CD4-positive, alpha-beta T cell treated with Interleukin-4 for 4 hours (primary cell): ENCODE data around the gene CD48.
"Not testable (repeated sequence)": the region's sequence is repeated elsewhere in the genome, so short reads cannot be mapped to it uniquely, and the experiment has no call there.

ENCODE experiments used
- DNase-seq: peaks from one replicate; pipeline ENCODE4 v3.0.0-alpha.2; 2020

CD48 gene

GRCh38 chr1:160741612-160742348, 30.2 kb upstream of the CD48 start:
- DNase-seq = no peak

- DNase-seq = no peak
Measured at GRCh38 chr1:160741092-160741501, 29.5 kb upstream of the CD48 start.

DNA sequence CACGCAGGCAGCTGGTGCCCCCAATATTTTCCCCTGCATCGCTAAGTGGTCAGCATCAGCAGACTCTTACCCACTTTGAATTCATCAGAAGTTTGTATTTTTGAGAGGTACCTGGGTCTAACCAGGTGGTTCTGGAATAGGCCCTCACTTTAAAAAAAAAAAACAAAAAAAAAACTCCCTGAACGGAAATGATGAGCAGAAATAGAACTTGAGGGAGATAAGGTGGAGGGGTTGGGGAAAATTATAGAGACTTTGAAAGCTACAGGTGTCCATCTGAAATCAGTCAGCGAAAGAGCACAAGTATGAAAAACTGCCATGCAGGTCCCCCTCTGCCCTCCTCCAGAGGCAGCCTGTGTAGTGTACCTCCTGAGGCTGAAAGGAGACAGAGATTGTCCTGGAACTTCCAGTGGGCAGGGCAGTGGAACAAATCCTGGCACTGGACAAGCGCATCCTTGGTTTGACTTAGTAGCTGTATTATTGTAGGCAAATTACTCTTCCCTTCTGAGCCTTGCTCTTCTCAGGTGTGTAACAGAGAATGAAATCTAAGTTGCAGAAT, 28.6 kb upstream of the CD48 start:
- DNase-seq = no peak

- peak; percentile 70 for DNase-seq
Measured at GRCh38 chr1:160739098-160739511, 27.5 kb upstream of the CD48 start, which contains the start of gene SLAMF7. SLAMF7 (plus strand) TSS chr1:160739247; CDS start chr1:160739302, 55 bp downstream.

GRCh38 chr1:160738271-160738670, 26.6 kb upstream of the CD48 start:
- DNase-seq = no peak

DNA sequence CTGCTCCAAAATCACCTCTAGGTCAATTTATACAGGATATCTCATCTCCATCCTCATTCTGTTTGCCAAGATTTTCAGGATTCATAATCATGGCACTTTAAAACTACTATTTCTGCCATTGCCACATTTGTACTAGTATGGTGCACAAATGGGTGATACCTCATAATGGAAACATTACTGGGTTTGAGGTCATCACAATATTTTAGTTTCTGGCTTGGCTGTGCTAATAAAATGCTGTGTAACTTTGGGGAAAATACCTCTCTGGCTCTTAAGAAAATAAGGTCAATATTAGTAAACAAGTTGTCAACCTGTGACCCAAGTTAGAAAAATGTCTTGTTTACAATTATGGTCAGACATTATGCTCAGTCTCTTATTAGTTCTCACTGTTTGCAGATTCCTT, 22.7 kb upstream of the CD48 start:
- no peak for DNase-seq

DNA sequence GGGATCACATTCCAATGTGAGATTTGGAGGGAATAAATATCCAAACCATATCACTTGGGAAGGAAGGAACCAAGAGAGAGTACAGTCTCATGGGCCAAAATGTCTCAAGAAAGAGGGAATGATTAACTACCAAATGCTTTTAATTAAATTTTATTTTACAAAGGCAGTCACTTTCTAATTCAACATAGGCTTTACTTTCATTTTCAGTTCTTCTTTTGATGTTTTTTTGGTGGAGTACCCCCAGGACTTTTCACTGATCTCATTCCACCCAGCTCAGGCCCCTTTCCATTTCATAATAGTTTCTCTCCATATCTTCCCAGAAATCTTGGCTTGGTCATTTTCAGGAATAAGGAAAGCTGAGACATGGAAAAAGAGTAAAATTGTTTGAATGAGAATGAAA, 22.3 kb upstream of the CD48 start:
- DNase-seq = no peak

DNA sequence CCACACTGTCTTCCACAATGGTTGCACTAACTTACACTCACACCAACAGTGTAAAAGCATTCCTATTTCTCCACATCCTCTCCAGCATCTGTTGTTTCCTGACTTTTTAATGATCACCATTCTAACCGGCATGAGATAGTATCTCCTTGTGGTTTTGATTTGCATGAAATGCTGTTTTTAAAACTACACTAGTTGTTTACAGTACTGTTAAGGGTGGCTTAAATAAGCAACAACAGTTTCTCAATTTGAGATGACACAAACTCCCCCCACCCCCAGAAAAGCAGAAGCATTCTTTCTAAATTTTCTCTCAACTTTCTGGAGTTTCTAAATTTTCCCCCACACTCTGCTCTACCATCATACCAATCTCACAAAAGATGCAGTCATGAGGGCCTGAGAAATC, 20.4 kb upstream of the CD48 start:
- DNase-seq = no peak

GRCh38 chr1:160731564-160731963, 19.9 kb upstream of the CD48 start:
- DNase-seq = not testable (repeated sequence)

DNA sequence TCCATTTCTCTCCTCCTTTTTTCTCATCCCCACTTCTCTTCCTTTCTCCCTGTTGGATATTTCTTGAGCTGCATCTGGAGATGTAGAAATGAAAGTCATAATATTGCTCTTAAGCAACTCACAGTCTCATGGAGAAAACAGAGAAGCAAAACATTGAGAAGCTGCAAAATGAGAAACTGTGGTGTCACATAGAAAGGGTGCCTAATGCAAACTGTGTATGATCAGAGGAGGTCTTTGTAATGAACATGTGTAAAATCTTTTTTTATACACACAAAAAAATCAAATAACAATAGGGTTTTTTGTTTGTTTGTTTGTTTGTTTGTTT, 15.7 kb upstream of the CD48 start:
- DNase-seq = no peak

DNA sequence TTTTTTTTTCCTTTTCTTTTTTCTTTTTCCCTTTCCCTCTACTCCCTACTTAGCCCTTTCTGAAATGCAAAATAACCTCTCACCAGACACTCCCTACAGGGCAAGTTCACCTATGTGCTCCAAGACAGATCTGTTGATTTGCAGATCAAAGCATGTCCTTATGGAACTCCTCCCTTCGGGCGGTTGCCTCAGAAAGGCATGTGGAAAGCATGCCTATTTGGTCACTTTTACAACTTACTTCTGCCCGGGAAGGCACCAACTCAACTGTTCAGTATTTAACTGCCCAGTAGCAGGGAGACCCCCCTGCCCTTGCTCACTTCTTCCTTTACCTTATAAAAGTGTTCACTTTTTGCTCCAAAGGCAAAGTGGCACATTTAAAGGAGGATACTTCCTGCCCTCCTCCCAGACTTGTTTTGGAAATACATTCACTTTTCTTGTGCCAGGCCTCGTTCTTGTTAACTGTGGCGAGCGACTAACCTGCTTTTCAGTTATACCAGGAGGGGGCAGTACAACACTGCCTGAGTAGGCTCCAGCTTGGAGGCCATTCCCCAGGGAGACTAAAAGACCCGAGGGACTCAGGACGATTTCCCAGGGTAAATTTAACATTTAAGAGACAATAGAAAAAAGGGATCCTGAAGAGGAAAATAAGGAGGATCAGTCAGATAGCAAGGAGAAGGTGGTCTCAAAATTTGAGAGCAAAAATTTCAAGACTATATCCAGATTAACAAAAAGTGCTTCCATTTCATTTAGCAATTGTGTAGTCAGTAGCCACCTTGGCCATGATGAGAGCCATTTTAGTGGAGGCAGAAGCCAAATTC, 15.1 kb upstream of the CD48 start:
- peak; percentile 80 for DNase-seq

DNA sequence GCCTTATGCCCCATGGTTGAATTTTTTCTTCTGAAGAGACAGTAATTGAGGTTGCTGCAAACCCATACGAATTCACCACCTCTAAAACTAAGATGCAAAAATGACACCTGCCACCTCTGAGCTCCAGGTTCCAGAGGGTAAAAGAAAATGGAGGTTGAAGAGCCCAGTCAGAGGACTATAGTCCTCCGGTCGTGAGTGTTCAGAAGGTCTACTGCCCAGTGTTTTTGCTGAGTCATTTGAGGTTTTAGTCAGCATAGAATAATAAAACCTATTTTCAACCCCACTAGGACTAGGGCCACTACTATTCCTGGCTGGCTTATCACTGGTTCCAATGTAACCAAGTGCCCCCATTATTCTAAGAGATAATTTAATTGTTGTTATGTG, 14.5 kb upstream of the CD48 start:
- DNase-seq = no peak

GRCh38 chr1:160724465-160725242, 13.0 kb upstream of the CD48 start:
- no peak for DNase-seq

- DNase-seq = no peak
Measured at GRCh38 chr1:160723332-160723731, 11.7 kb upstream of the CD48 start.

- DNase-seq = no peak
Measured at GRCh38 chr1:160722726-160723125, 11.1 kb upstream of the CD48 start.

DNA sequence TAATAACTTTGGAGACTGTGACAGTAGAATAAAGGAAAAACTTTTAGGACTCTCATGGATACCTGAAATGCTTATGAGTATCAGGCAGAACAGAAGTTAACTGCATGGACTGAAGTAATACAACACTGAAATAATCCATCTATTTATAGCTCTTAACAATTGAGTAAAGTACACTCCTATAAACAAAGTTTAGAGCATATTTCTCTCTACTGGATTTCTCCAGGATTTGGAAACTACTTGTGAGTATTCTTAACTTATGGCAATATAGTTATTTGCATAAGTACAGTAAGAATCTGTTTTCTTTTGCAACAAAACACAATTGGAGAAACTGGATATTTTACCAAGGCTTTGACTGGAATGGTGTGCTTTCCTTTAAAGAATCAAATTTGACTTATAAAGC, 9.9 kb upstream of the CD48 start:
- no peak for DNase-seq

DNA sequence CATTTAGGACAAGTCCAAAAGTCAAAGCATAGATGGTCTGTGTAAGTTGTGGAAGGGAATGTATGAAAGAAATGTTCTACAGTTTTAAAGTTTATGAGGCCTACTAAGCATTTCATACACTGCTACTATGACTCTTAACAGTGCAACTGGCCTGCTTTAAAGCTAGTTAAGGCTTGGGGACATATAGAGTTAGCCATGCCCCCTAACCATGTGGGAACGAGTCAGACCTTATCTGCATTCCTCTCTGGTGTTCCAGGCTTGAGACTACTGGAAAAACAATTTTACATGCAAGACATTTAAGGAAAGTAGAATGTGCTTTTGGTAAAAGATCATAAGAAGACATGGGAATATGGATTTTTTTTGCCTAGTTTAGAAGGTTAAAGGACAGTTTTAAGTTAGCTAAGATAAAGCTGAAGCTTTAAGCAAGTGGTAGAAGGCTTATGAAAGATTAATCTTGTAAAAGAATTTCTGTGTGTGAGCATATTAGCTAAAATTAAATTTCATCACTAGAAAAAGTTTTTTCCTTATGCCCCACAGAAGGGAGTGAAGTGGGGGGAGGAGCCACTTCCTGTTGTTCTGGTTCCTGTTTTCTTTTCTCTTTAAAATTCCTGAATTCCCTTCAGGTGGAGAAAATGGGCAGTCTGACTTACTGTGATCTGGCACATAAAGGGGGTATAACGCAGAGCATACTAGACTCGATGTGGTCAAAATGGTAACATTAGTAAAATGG, 8.9 kb upstream of the CD48 start:
- no peak for DNase-seq

DNA sequence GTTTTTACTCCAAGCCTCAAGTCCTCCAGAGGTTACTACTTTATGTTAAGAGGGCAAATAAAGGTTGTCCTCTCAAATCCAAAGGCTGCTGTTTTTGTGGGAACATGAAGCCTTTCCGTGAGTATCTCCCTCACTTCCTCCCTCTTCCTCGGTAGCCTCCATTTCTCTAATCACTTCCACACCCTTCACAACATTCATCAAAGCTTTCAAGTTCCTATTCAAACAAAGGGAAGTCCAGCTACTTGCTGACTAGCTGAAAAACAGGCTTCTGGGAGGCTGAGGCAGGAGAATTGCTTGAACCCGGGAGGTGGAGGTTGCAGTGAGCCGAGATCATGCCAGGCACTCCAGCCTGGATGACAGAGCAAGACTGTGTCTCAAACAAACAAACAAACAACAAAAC, 6.6 kb upstream of the CD48 start:
- no peak for DNase-seq

DNA sequence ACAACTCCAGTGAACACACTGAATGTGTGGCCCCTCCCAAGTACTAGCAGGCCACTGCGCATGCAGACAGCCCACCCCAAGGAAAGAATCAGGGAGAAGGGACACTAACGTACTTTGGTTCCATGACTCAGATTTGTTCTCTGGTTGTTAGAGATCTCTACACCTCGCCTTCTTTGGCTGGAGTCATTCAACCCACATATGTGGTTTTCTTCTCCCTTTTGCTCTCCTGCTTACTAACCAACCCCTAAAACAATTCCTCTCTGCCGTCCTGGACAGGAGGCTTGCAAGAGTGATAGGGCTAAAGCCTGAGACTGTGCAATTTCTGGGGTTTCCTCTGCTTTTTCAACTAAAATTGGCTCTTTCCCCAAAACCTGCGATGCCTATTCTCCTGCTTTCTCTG, 5.7 kb upstream of the CD48 start:
- no peak for DNase-seq

GRCh38 chr1:160716013-160716412, 4.4 kb upstream of the CD48 start:
- DNase-seq = no peak

DNA sequence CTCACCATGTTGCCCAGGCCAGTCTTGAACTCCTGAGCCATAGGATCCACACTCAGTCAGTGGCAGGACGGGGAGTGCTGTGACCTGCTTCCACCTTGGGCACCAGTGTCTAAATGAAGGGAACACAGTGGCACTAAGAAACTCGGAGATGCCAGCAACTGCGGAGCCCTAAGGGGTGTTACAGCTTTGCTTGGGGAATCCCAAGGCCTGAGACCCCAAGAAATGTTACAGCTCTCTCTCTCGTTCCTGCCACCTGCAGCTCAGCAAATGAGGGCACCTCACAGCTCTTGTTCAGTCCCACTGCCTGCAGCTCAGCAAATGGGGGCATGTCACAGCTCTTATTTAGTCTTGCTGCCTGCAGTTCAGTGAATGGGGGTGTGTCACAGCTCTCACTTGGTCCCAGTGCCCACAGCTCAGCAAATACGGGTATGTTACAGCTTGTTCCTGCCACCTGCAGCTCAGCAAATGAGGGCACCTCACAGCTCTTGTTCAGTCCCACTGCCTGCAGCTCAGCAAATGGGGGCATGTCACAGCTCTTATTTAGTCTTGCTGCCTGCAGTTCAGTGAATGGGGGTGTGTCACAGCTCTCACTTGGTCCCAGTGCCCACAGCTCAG, 2.5 kb upstream of the CD48 start:
- DNase-seq = not testable (repeated sequence)

- DNase-seq = no peak
Measured at GRCh38 chr1:160713161-160713560, 1.5 kb upstream of the CD48 start.
